GM20000 (cell line): ENCODE data around the gene TJP3.
"Not testable (repeated sequence)": the region's sequence is repeated elsewhere in the genome, so short reads cannot be mapped to it uniquely, and the experiment has no call there.

Experiments
- DNase-seq: peaks from one replicate; pipeline ENCODE4 v3.0.0; 2012; ENCODE audit warnings: low spot score
- TF ChIP-seq, protein P1 (sequence below): IDR thresholded peaks from 2 replicates; pipeline ENCODE4 v1.5.1; 2012; ENCODE audit warnings: mild to moderate bottlenecking, control low read depth; ENCODE audit errors: extremely low read depth, missing control alignments

Gene TJP3

DNA sequence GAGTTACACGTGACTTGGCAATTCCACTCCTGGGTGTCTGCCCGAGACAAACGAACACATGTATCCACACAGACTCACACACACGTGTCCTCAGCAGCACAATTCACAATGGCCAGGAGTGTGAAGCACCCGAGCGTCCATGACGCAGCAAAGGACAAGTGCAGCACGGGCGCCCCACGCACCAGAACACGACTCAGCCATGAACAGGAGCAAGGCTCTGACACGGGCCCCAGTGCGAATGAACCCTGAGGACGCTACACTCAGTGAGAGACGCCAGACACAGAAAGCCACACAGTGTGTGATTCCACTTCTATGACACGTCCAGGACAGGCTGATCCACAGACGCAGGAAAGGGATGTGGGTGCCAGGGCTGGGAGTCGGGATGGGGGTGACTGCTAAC is 44.3 kb upstream of the TJP3 start:
- no peak for DNase-seq
- TF ChIP-seq, protein P1, sequence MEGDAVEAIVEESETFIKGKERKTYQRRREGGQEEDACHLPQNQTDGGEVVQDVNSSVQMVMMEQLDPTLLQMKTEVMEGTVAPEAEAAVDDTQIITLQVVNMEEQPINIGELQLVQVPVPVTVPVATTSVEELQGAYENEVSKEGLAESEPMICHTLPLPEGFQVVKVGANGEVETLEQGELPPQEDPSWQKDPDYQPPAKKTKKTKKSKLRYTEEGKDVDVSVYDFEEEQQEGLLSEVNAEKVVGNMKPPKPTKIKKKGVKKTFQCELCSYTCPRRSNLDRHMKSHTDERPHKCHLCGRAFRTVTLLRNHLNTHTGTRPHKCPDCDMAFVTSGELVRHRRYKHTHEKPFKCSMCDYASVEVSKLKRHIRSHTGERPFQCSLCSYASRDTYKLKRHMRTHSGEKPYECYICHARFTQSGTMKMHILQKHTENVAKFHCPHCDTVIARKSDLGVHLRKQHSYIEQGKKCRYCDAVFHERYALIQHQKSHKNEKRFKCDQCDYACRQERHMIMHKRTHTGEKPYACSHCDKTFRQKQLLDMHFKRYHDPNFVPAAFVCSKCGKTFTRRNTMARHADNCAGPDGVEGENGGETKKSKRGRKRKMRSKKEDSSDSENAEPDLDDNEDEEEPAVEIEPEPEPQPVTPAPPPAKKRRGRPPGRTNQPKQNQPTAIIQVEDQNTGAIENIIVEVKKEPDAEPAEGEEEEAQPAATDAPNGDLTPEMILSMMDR: no peak

DNA sequence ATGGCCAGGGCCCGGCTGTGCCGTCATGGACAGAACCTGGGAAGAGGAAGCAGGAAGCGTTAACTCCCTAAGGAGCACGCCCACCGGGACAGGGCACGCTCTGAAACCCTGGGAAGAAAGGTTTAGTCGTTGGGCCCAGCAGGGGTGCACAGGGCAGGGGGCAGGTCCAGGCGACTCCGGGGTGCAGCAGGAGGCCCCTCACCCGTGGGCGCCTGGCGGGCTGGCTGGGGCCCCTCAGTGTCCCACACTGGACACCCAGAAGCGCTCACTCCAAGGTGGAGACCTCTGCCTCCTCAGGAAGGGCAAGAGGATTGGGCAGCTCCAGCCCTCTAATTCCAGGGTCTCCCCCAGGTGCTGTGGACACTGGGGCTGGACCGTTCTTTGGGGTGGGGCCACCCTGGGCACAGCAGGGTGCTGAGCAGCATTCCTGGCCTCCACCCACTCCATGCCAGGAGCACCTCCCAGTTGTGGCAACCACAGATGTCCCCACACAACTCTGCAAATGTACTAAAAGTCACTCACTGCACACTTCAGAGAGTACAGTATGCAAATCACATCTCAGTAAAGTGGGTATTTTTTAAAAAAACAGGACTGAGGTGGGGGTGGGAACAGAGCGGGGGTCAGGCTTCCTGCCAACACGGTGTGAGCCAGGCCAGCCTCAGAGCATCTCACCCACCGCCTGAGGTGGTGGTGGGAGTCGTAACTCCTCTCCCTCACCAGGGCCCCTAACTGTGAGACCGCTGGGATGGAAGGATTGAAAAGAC is 43.1 kb upstream of the TJP3 start:
- TF ChIP-seq, protein P1: no peak
- DNase-seq: no peak

DNA sequence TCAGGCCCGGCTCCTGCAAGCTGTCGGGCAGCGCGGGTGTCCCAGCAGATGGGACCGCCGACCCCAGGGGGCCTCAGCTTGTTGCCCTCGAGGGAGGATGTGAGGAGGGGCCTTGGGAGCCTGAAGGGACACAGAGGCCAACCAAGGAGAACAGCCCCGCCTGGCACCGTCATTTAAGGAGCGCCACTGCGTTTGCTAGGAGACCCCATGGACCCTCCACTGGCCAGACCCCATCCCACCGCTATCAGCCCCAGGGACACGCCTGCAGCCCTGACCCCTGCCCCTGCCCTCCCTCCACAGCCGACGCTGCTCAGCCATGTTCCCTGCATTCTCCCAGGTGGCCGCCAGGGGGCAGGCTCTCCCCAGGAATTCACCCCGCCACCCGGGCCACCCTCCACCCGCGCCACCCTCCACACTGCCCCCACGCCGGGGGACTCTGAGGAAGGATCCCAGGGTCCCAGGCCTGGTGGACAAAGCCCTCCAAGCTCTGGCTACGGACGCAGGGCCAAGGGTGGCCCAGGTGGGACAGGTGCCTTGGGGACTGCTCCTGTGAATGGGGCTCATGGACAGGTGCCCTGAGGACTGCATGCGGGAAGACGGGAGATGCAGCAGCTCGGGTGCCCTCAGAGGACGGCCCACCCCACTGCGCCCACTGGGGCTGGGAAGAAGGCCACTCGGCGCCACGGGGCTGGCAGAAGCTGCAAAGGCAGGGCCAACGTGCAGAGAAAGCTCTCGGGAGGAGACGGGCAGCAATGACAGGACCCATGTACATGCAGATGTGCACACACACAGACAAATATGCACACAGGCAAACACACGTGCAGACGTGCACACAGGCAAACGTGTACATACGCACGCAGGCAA is 42.3 kb upstream of the TJP3 start:
- DNase-seq: peak; percentile 94
- TF ChIP-seq, protein P1: peak; percentile 88

DNA sequence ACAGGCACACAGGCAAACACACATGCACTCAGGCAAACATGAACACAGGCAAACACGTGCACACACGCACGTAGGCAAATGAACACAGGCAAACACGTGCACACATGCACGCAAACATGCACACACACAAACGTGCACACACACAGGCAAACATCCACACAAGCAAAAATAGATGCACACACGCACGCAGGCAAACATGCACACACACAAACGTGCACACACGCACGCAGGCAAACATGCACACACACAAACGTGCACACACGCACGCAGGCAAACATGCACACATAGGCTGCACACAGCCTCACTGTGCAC is 41.7 kb upstream of the TJP3 start:
- not testable (repeated sequence) for DNase-seq

DNA sequence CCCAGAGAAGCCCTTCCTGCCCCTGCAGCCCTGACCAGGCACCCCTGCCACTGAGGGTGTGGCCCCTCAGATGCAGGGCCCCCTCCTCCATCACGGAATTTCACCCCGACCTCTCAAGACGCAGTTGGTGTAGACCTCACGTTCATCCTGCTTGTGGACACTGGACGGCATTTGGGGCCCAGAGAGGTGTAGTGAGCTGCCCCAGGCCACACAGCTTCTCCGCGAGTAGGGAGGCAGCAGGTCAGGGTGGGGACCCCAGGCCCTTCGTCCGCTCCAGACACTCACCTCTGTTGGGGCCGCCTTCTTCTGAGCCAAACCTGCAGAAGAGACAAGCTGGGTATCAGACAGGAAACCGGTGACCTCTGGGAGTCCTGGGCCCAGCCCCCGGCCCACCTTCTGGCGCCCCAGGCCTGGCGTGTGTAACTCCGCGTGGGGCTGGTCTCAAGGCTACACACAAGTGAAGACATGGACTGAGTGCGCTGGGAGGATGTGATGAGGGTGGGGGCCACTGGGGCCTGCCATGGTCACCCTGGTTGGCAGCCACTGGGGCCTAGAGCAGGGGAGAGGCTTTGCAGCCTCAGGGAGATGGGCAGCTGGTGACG is 41.0 kb upstream of the TJP3 start:
- no peak for DNase-seq
- TF ChIP-seq, protein P1: no peak

DNA sequence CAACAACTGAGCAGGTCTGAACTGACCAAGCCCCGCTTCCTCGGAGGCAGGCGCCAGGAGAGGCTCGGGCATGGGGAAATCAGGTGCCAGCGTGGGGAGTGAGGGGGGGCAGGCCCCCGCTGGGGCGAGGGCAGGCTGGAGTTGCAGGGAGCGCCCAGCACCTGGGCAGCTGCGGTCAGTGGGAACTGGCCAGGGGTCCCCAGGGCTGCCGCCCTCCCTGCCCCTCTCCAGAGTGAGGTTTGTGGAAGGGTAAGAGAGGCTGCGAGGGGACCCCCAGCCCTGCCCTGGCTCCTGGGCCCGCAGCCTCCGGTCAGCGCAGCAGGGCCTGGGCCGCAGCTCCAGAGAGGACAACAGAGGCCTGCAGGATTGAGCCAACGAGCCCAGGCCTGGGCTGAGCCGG is 40.4 kb upstream of the TJP3 start:
- TF ChIP-seq, protein P1: no peak
- no peak for DNase-seq

DNA sequence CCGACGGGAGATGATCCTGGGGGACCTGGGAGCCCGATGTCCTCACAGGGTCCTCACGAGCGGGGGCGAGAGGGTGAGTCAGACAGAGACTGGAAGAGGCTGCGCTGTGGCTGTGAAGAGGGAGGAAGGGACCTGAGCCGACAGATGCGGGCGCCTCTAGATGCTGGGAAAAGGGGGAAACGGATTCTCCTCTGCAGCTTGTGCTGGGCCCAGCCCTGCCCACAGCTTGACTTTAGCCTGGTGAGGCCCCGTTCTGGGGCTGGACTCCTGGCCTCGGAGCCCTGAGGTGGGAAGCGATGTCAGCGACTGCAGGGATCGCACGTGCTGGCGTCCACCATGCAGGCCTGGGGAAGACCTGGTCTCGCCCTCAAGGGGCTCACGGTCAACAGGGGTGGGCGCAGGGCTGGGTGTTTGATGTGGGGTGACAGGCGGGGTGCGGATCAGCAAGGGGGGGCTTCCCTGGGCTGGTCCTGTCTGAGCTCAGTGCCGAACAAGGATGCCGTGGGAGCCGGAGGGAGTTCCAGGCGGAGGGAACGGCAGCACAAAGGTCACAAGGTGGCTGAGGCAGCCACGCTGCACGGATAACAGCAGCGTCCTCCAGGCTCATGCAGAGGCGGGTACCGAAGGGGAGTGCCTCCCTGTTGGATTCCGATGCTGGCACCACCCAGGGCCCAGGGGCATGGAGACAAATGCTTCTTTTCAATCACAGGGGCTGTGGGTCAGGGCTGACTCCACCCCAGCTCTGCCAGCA is 39.7 kb upstream of the TJP3 start:
- DNase-seq: no peak
- TF ChIP-seq, protein P1: no peak
